PFSK-1 (cell line): ENCODE measurements around the gene NEDD4L.

Source experiments
- FOXP2 ChIP-seq: optimal IDR thresholded peaks from 2 replicates; pipeline ENCODE3; 2011; ENCODE audit warnings: borderline replicate concordance, control low read depth, inconsistent platforms; ENCODE audit not compliant: insufficient read depth; ENCODE audit errors: extremely low read length, extremely low read depth
- POLR2AphosphoS5 ChIP-seq: IDR thresholded peaks from 2 replicates; pipeline ENCODE4 v1.6.1; 2012; ENCODE audit warnings: low read depth, mild to moderate bottlenecking, control low read depth, low read length, moderate library complexity
- SIN3A ChIP-seq: IDR thresholded peaks from 2 replicates; pipeline ENCODE4 v1.6.1; 2012; ENCODE audit warnings: mild to moderate bottlenecking, low read length, moderate library complexity, borderline replicate concordance; ENCODE audit not compliant: insufficient read depth
- TAF1 ChIP-seq: IDR thresholded peaks from 2 replicates; pipeline ENCODE4 v1.6.1; 2012; ENCODE audit warnings: low read length, control low read depth, borderline replicate concordance; ENCODE audit not compliant: insufficient read depth
- TF ChIP-seq, protein P1 (sequence below), 2 experiments: IDR thresholded peaks; 2 replicates each; pipeline versions ENCODE4 v1.6.1 to v1.8.0; 2011 to 2012; ENCODE audit warnings: low read depth in 2 of 2, low read length in 2 of 2, control low read depth in 1 of 2, inconsistent platforms in 1 of 2, mild to moderate bottlenecking in 1 of 2, moderate library complexity in 1 of 2; ENCODE audit not compliant: insufficient read depth in 1 of 2

Gene NEDD4L

GRCh38 chr18:58417752-58418151, 373.7 kb downstream of the NEDD4L start:
- TF ChIP-seq TAF1: no peak
- TF ChIP-seq, protein P1, sequence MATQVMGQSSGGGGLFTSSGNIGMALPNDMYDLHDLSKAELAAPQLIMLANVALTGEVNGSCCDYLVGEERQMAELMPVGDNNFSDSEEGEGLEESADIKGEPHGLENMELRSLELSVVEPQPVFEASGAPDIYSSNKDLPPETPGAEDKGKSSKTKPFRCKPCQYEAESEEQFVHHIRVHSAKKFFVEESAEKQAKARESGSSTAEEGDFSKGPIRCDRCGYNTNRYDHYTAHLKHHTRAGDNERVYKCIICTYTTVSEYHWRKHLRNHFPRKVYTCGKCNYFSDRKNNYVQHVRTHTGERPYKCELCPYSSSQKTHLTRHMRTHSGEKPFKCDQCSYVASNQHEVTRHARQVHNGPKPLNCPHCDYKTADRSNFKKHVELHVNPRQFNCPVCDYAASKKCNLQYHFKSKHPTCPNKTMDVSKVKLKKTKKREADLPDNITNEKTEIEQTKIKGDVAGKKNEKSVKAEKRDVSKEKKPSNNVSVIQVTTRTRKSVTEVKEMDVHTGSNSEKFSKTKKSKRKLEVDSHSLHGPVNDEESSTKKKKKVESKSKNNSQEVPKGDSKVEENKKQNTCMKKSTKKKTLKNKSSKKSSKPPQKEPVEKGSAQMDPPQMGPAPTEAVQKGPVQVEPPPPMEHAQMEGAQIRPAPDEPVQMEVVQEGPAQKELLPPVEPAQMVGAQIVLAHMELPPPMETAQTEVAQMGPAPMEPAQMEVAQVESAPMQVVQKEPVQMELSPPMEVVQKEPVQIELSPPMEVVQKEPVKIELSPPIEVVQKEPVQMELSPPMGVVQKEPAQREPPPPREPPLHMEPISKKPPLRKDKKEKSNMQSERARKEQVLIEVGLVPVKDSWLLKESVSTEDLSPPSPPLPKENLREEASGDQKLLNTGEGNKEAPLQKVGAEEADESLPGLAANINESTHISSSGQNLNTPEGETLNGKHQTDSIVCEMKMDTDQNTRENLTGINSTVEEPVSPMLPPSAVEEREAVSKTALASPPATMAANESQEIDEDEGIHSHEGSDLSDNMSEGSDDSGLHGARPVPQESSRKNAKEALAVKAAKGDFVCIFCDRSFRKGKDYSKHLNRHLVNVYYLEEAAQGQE (IDR thresholded peaks at IDR 0.05; ENCODE audit: insufficient read depth in 1 of 2, low read depth in 2 of 2, low read length in 2 of 2): no peak
- no peak for TF ChIP-seq SIN3A
- TF ChIP-seq POLR2AphosphoS5: no peak
- TF ChIP-seq FOXP2: no peak

- TF ChIP-seq FOXP2: no peak
- TF ChIP-seq SIN3A: no peak
- TF ChIP-seq TAF1: no peak
- TF ChIP-seq, protein P1 (IDR thresholded peaks at IDR 0.05; ENCODE audit: insufficient read depth in 1 of 2, low read depth in 2 of 2, low read length in 2 of 2): no peak
- TF ChIP-seq POLR2AphosphoS5: no peak
These were observed 374.3 kb downstream of the NEDD4L start for GRCh38 chr18:58418361-58418760.

- TF ChIP-seq SIN3A (no peak), POLR2AphosphoS5 (no peak), TAF1 (no peak), FOXP2 (no peak)
- TF ChIP-seq, protein P1 (IDR thresholded peaks at IDR 0.05; ENCODE audit: insufficient read depth in 1 of 2, low read depth in 2 of 2, low read length in 2 of 2): no peak
These were observed 375.7 kb downstream of the NEDD4L start for GRCh38 chr18:58419587-58420199.

DNA sequence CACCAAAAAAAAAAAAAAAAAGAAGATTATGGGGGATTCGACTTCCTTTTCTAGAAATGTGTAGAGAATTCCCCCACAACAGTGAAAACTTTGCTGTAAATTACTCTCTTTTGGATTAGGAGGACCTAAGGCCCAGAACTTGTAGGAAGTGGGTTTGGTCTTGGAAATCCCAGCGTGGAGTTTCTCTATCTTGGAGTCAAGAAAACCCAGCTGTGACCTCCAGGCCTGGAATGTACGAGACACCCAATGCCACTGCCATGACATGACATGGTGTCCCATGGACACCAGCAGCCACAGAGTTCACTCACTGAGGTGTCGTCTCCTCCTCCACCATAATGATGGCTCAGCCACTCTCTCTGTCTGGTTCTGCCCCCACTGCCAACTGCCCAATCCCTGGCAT, 382.6 kb downstream of the NEDD4L start:
- TF ChIP-seq FOXP2 (no peak), POLR2AphosphoS5 (no peak), SIN3A (no peak), TAF1 (no peak)
- TF ChIP-seq, protein P1 (IDR thresholded peaks at IDR 0.05; ENCODE audit: insufficient read depth in 1 of 2, low read depth in 2 of 2, low read length in 2 of 2): no peak
